ENCODE data around the gene CDK1.
A peak's percentile ranks its signal among the peaks of the same experiment; 100 is the strongest.

The CDK1 gene

GRCh38 chr10:60733826-60734225, 44.5 kb upstream of the CDK1 start:
- Histone ChIP-seq H3K27ac (peak overlapping the region; percentile 32 to 48), H3K4me3 (peak overlapping the region; percentile 72)
- no peak for DNase-seq (ENCODE audit: low spot score)
- TF ChIP-seq, protein P1, sequence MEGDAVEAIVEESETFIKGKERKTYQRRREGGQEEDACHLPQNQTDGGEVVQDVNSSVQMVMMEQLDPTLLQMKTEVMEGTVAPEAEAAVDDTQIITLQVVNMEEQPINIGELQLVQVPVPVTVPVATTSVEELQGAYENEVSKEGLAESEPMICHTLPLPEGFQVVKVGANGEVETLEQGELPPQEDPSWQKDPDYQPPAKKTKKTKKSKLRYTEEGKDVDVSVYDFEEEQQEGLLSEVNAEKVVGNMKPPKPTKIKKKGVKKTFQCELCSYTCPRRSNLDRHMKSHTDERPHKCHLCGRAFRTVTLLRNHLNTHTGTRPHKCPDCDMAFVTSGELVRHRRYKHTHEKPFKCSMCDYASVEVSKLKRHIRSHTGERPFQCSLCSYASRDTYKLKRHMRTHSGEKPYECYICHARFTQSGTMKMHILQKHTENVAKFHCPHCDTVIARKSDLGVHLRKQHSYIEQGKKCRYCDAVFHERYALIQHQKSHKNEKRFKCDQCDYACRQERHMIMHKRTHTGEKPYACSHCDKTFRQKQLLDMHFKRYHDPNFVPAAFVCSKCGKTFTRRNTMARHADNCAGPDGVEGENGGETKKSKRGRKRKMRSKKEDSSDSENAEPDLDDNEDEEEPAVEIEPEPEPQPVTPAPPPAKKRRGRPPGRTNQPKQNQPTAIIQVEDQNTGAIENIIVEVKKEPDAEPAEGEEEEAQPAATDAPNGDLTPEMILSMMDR (IDR thresholded peaks at IDR 0.05): no peak

- H3K4me3 ChIP-seq: peak overlapping the region; percentile 72
Observed at GRCh38 chr10:60734226-60734625, 44.1 kb upstream of the CDK1 start.

GRCh38 chr10:60735244-60735643, 43.0 kb upstream of the CDK1 start:
- TF ChIP-seq, protein P1 (IDR thresholded peaks at IDR 0.05): no peak
- H3K27ac ChIP-seq: no peak overlapping the region
- no peak for DNase-seq (ENCODE audit: low spot score)
- H3K4me3 ChIP-seq: no peak overlapping the region

More at GRCh38 chr10:60734226-60734625, 44.1 kb upstream of the CDK1 start:
- DNase-seq (ENCODE audit: low spot score): no peak
- H3K27ac ChIP-seq: peak overlapping the region in 1 of 2 donors; percentile 48
- TF ChIP-seq, protein P1 (IDR thresholded peaks at IDR 0.05): no peak

DNA sequence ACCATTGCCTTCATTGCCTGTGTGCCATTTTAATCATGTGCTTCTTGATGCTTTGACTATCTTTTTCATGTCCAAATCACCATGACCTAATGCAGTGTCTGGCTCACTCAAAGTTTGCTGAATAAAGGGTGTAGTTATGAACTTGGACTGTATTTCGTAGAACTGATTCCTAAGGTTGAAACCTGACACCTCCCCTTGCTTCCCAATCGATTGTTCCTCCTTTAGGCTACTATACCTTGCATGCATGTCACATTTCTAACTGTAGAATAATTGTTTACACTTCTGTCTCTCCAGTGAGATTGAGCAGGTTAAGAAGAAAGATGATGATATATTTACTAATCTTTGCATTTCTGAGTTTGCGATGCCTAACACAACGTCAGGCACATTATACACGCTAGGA, 41.0 kb upstream of the CDK1 start:
- Histone ChIP-seq H3K27ac (no peak overlapping the region), H3K4me3 (no peak overlapping the region)
- DNase-seq (ENCODE audit: low spot score): no peak
- TF ChIP-seq, protein P1 (IDR thresholded peaks at IDR 0.05): no peak

DNA sequence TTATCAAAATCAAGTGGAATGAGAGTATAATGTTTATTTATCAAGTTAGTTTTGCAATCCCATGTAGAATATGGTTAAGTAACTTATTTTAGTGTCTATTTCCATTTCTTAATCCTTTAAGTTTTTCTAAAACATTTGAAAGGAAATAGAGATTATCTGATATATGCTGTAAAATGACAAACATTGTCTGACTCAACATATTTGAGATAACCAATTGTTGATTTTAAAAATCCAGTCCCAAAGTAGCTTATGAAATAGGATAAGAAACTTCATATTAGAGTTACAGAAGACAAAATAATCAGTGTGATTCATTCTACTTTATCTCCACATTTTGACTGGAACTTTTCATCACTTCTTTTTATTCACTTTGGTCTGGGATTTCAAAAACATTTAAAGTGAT, 38.7 kb upstream of the CDK1 start:
- TF ChIP-seq, protein P1 (IDR thresholded peaks at IDR 0.05): no peak
- H3K27ac ChIP-seq: no peak overlapping the region
- DNase-seq (ENCODE audit: low spot score): no peak
- H3K4me3 ChIP-seq: no peak overlapping the region

- DNase-seq (ENCODE audit: low spot score): no peak
- no peak overlapping the region for H3K27ac ChIP-seq
- no peak overlapping the region for H3K4me3 ChIP-seq
- TF ChIP-seq, protein P1 (IDR thresholded peaks at IDR 0.05): no peak
Observed at GRCh38 chr10:60742512-60742911, 35.8 kb upstream of the CDK1 start.

DNA sequence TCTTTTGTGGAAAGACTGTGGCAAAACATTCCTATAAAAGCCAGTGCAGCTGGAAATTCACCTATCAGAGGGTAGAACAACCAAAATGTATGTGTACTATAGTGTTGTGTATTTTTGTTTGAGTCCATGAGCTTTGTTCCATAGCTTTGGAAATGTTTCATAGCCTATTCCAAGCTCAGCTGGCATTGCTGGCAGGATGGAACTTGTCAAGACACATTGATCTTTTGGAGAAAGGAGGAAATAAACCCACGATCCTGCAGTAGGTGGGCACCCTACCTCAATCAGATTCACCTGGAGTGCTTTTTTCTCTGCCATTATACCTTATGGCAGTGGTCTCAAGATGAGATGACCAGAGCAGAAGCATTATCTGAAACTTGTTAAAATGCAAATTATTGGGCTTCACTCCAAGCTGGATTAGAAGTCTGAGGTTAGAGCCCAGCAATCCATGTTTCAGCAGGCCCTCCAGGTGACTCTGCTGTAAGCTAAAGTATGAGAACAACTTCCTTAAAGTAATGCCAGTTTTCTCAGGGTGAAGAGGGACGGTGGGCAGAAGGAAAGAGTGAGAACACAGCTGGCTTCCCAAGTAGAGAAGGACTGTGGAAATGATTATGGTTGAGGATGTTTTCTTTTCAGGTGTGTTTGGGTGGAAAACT, 30.3 kb upstream of the CDK1 start:
- TF ChIP-seq, protein P1 (IDR thresholded peaks at IDR 0.05): no peak
- Histone ChIP-seq H3K4me3 (no peak overlapping the region), H3K27ac (no peak overlapping the region)
- no peak for DNase-seq (ENCODE audit: low spot score)
